PC-3 (cell line): Measurements from ENCODE around the gene KCND3. TPM values are rescaled to one million over a fixed set of nuclear protein-coding genes. Genes with fewer than 3 reads are reported as not detected.

Source experiments
- ATAC-seq: fragments of 200-7000 bp; cut with Tn5 transposase; 2 replicates; pipeline ENCODE4 v1.9.1; 2020; ENCODE audit warnings: mild to moderate bottlenecking, moderate library complexity
- BruUV-seq: library from RNA; stranded (reverse); fragments of 400-500 nt; replicated peaks from 2 replicates; lab custom pipeline; 2021; lab: Mats Ljungman, UMichigan
- CTCF ChIA-PET: fragments of 300-600 bp; sonication (Branson Sonifier 250); formaldehyde crosslinking; loops from one replicate; lab custom pipeline; 2022; ENCODE audit warnings: antibody characterized with exemption; lab: Charles Lee
- POLR2A ChIA-PET: fragments of 300-600 bp; sonication (Branson Sonifier 250); formaldehyde crosslinking; loops from one replicate; lab custom pipeline; 2022; ENCODE audit warnings: antibody characterized with exemption; ENCODE audit not compliant: unreplicated experiment; lab: Charles Lee
- DNase-seq: peaks from one replicate; pipeline ENCODE4 v3.0.0-alpha.2; 2015
- H2AFZ ChIP-seq: fragments of 300-600 bp; sonication (generic); 2 replicates; pipeline ENCODE4 v1.6.0; 2016; ENCODE audit warnings: antibody characterized with exemption, low read length
- H3F3A ChIP-seq: fragments of 300-600 bp; sonication (generic); one replicate; pipeline ENCODE4 v1.6.0; 2017; ENCODE audit warnings: antibody characterized with exemption, low read length, control low read depth, mild to moderate bottlenecking; ENCODE audit not compliant: unreplicated experiment
- H3K27ac ChIP-seq: fragments of 300-600 bp; sonication (generic); 2 replicates; pipeline ENCODE4 v1.5.1; 2016; ENCODE audit warnings: mild to moderate bottlenecking, low read length
- H3K27me3 ChIP-seq: fragments of 300-600 bp; sonication (generic); 2 replicates; pipeline ENCODE4 v1.6.1; 2016; ENCODE audit warnings: low read length, mixed read lengths
- H3K36me3 ChIP-seq: fragments of 300-600 bp; sonication (generic); 2 replicates; pipeline ENCODE4 v1.6.1; 2016; ENCODE audit warnings: low read depth, mixed run types, low read length, mixed read lengths
- H3K4me1 ChIP-seq: fragments of 300-600 bp; sonication (generic); 2 replicates; pipeline ENCODE4 v1.5.1; 2016; ENCODE audit warnings: low read length; ENCODE audit not compliant: insufficient read depth
- H3K4me2 ChIP-seq: fragments of 300-600 bp; sonication (generic); 2 replicates; pipeline ENCODE4 v1.6.0; 2016; ENCODE audit warnings: low read length
- H3K4me3 ChIP-seq: fragments of 300-600 bp; sonication (generic); 2 replicates; pipeline ENCODE4 v1.5.1; 2016; ENCODE audit warnings: mild to moderate bottlenecking, low read length, mixed read lengths
- H3K79me2 ChIP-seq: fragments of 300-600 bp; sonication (generic); 2 replicates; pipeline ENCODE4 v1.6.1; 2017; ENCODE audit warnings: low read length, mixed read lengths
- H3K9ac ChIP-seq: fragments of 300-600 bp; sonication (generic); 2 replicates; pipeline ENCODE4 v1.6.0; 2016; ENCODE audit warnings: mild to moderate bottlenecking, low read length
- H3K9me2 ChIP-seq: fragments of 300-600 bp; sonication (generic); replicated peaks from 2 replicates; pipeline ENCODE4 v1.6.1; 2016; ENCODE audit warnings: mixed run types, low read length, mixed read lengths
- H3K9me3 ChIP-seq: fragments of 300-600 bp; sonication (generic); 2 replicates; pipeline ENCODE4 v1.6.1; 2016; ENCODE audit warnings: low read length, mixed read lengths
- H4K20me1 ChIP-seq: fragments of 300-600 bp; sonication (generic); 2 replicates; pipeline ENCODE4 v1.6.1; 2016; ENCODE audit warnings: low read length, mixed read lengths
- EZH2 ChIP-seq: fragments of 300-600 bp; sonication (generic); IDR thresholded peaks from one replicate; pipeline ENCODE4 v1.6.1; 2017; ENCODE audit warnings: antibody characterized with exemption, mild to moderate bottlenecking, low read length; ENCODE audit not compliant: unreplicated experiment
- EZH2phosphoT487 ChIP-seq: fragments of 300-600 bp; sonication (generic); IDR thresholded peaks from 2 replicates; pipeline ENCODE4 v1.6.1; 2018; ENCODE audit warnings: mild to moderate bottlenecking, antibody characterized with exemption, low read length, borderline replicate concordance
- intact Hi-C: fragments of 100-400 bp; cut with micrococcal nuclease; formaldehyde crosslinking; loops from 2 replicates; pipeline ENCODE4 v1.9.0; 2023
- total RNA-seq: library from RNA; depleted of rRNA; stranded (reverse); fragments of >200 nt; gene quantifications from 2 replicates; pipeline ENCODE4 v1.2.3, GENCODE V29; 2014
- TF ChIP-seq, protein P1 (sequence below): fragments of 300-600 bp; sonication (generic); conservative IDR thresholded peaks from 2 replicates; pipeline ENCODE4 v1.5.1; 2017; ENCODE audit warnings: antibody characterized with exemption, low read depth, mild to moderate bottlenecking, low read length

KCND3 gene
- total RNA-seq, 1 experiment from 2014 or later, result not detected

DNA sequence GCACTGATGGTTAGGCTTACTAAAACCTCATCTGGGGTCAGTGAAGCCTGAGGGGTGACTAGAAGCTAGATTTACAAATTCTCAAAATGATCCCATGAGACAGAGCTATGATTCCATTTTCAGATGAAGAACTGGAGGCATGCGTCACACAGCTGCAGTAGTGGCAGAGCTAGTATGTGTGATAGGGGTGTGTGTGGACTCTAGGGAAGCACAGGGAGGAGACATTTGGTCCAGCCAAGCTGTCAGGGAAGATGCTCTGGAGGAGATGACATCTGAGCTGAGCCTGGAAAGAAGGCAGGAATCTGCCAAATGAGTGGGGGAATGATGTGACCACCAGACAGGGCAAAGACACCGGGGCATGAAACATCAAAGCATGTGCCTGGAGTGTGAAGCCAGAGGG lies 12.0 kb upstream of the KCND3 start:
- H2AFZ ChIP-seq, result no peak overlapping the region
- no peaks in the 10 kb centered on the region for H3K4me1 ChIP-seq
- H3K79me2 ChIP-seq, result no peaks in the 10 kb centered on the region
- ChIA-PET POLR2A (no interaction called here), CTCF (no interaction called here)
- H3K4me2 ChIP-seq, result no peak overlapping the region
- intact Hi-C loops, result no loop called here
- H3K27me3 ChIP-seq, result peaks cover 65% of the 10 kb centered on the region
- H4K20me1 ChIP-seq, result no peaks in the 10 kb centered on the region
- no peak overlapping the region for H3K4me3 ChIP-seq
- no peak overlapping the region for H3K27ac ChIP-seq
- no TSS peak for BruUV-seq
- H3K9ac ChIP-seq, result no peak overlapping the region
- no peak for TF ChIP-seq EZH2phosphoT487
- TF ChIP-seq, protein P1, sequence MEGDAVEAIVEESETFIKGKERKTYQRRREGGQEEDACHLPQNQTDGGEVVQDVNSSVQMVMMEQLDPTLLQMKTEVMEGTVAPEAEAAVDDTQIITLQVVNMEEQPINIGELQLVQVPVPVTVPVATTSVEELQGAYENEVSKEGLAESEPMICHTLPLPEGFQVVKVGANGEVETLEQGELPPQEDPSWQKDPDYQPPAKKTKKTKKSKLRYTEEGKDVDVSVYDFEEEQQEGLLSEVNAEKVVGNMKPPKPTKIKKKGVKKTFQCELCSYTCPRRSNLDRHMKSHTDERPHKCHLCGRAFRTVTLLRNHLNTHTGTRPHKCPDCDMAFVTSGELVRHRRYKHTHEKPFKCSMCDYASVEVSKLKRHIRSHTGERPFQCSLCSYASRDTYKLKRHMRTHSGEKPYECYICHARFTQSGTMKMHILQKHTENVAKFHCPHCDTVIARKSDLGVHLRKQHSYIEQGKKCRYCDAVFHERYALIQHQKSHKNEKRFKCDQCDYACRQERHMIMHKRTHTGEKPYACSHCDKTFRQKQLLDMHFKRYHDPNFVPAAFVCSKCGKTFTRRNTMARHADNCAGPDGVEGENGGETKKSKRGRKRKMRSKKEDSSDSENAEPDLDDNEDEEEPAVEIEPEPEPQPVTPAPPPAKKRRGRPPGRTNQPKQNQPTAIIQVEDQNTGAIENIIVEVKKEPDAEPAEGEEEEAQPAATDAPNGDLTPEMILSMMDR, result no peak
- TF ChIP-seq EZH2, result no peak
- no peaks in the 10 kb centered on the region for H3F3A ChIP-seq
- H3K9me2 ChIP-seq, result no peaks in the 10 kb centered on the region
- no peaks in the 10 kb centered on the region for H3K36me3 ChIP-seq
- DNase-seq (no peak), ATAC-seq (no peak)
- no peaks in the 10 kb centered on the region for H3K9me3 ChIP-seq

DNA sequence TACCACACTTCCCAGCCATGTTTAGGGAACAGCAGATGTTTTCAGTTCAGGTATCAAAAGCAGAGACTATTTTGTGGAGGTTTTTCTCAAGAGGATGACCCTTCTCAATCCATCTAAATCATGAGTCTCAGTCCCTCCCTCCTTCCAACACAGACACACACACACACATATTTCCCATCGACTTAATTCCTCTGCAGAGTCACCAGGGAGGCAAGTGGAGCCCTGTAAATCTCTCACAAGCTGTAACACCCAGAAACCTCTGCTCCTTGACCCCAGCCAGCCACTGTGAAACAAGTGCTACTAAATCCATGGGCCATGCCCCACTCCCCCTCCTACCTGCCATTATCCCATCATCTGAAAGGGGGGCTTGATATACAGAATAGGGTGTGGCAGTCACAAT lies 10.6 kb upstream of the KCND3 start:
- CTCF ChIA-PET, result no interaction called here
- ATAC-seq, result no peak
- H3K4me1 ChIP-seq, result no peaks in the 10 kb centered on the region
- no peaks in the 10 kb centered on the region for H3K79me2 ChIP-seq
- no peaks in the 10 kb centered on the region for H4K20me1 ChIP-seq
- no peak overlapping the region for H3K9ac ChIP-seq
- no peak overlapping the region for H2AFZ ChIP-seq
- no peaks in the 10 kb centered on the region for H3K36me3 ChIP-seq
- no peak overlapping the region for H3K4me3 ChIP-seq
- TF ChIP-seq EZH2, result no peak
- no peak for TF ChIP-seq EZH2phosphoT487
- TF ChIP-seq, protein P1, result no peak
- no peak overlapping the region for H3K27ac ChIP-seq
- no peak overlapping the region for H3K4me2 ChIP-seq
- POLR2A ChIA-PET, result no interaction called here
- no peaks in the 10 kb centered on the region for H3K9me2 ChIP-seq
- intact Hi-C loops, result no loop called here
- H3K27me3 ChIP-seq, result peaks cover 71% of the 10 kb centered on the region
- DNase-seq, result no peak
- no peaks in the 10 kb centered on the region for H3F3A ChIP-seq
- H3K9me3 ChIP-seq, result no peaks in the 10 kb centered on the region
- BruUV-seq, result no TSS peak

DNA sequence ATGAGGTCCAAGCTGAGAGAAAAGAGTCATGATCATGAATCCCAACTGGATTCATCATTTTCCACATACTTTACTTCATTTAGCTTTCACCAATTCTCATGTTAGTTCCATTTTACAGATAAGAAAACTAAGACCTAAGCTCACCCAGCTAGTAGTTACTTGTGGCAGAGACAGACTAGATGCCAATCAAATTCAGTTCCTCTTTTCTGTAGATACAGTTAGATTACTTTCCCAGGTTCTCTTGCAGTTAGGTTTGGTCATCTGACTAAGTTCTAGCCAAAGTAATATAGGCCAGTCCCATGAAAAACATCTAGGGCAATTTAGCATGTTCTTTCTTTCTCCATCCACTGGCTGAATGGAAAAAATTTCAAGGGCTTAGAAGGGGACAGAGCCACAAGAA lies 8.9 kb upstream of the KCND3 start:
- H3K9ac ChIP-seq, result no peak overlapping the region
- H3K79me2 ChIP-seq, result no peaks in the 10 kb centered on the region
- H3K4me1 ChIP-seq, result no peaks in the 10 kb centered on the region
- H3K4me2 ChIP-seq, result no peak overlapping the region
- peaks cover 71% of the 10 kb centered on the region for H3K27me3 ChIP-seq
- intact Hi-C loops, result no loop called here
- no peak for TF ChIP-seq EZH2
- TF ChIP-seq, protein P1, result no peak
- TF ChIP-seq EZH2phosphoT487, result no peak
- DNase-seq, result no peak
- no peaks in the 10 kb centered on the region for H3K9me3 ChIP-seq
- ChIA-PET POLR2A (no interaction called here), CTCF (interaction anchor here (0.6 kb wide), 1 partner anchor 18 kb away, joined by 3 read pairs; no protein-coding TSS in a partner anchor)
- no peaks in the 10 kb centered on the region for H3K36me3 ChIP-seq
- H4K20me1 ChIP-seq, result no peaks in the 10 kb centered on the region
- H3K27ac ChIP-seq, result no peak overlapping the region
- no peak for ATAC-seq
- H2AFZ ChIP-seq, result no peak overlapping the region
- no peak overlapping the region for H3K4me3 ChIP-seq
- H3K9me2 ChIP-seq, result no peaks in the 10 kb centered on the region
- BruUV-seq, result no TSS peak
- no peaks in the 10 kb centered on the region for H3F3A ChIP-seq
